ENCODE data around the gene DEGS2.

Gene DEGS2

DNA sequence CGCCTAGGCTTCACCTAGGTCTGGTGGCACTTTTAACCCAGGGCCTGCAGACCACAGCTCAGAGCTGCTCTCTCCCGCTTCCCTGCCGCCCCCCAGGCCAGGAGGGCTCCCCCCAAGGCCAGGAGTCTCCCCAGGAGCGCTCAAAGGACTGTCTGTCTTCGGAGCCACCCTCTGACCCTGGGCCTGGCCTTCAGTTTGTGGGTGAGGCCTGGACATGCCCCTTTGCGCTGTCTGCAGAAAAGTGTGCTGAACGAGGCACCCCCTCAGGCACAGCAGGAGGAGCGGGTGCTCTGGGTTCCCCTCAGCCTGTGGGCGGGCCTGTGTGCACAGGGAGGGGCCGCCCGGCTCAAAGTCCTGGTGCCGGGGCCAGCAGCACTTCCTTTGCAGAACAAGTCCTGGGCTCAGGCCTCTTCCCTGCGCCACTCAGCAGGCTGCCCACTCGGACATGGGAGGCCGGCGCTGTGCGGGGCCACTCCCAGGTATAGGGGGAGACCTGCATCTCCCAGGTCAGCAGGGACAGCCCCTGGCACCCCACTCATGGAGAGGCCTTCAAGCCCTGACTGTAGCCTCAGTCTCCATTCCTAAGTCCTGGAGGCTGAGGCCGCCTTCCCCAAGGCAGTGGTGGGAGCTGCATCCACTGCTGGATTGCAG lies 14.3 kb downstream of the DEGS2 start:
- H3K9ac ChIP-seq (ENCODE audit: low read depth, low read length) = no peak overlapping the region
- no peaks in the 10 kb centered on the region for H3K27me3 ChIP-seq (ENCODE audit: control insufficient read depth, insufficient read depth, low read length)
- no peaks in the 10 kb centered on the region for H3K9me3 ChIP-seq (replicated peaks; ENCODE audit: low read length)
- no peak overlapping the region for H3K4me2 ChIP-seq (ENCODE audit: low read length)
- no peaks in the 10 kb centered on the region for H3K36me3 ChIP-seq (ENCODE audit: insufficient read depth, low read length)
- H3K4me1 ChIP-seq (ENCODE audit: control insufficient read depth, insufficient read depth, low read length) = no peaks in the 10 kb centered on the region
- H3K4me3 ChIP-seq (ENCODE audit: low read length) = no peak overlapping the region

DNA sequence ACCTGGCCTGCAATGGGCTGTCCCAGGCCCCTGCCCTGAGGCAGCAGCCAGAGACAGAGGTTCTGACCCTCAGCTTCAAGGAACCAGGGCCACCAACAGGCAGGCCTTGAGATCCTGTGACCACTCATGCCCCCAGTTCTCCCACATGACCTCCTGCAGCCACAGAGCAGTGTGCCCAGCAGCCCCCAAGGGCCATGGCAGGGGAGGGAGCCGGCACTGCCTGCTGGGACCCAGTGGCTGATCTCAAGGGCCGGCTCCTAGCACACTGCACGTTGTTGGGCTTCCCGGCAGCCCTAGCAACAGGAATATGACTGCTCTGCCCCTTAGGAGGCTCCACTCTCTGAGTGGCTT lies 14.8 kb downstream of the DEGS2 start:
- Histone ChIP-seq H3K36me3 (ENCODE audit: insufficient read depth, low read length) (no peaks in the 10 kb centered on the region), H3K9ac (ENCODE audit: low read depth, low read length) (no peak overlapping the region), H3K27me3 (ENCODE audit: control insufficient read depth, insufficient read depth, low read length) (no peaks in the 10 kb centered on the region), H3K4me1 (ENCODE audit: control insufficient read depth, insufficient read depth, low read length) (no peaks in the 10 kb centered on the region), H3K4me3 (ENCODE audit: low read length) (no peak overlapping the region), H3K9me3 (replicated peaks; ENCODE audit: low read length) (no peaks in the 10 kb centered on the region), H3K4me2 (ENCODE audit: low read length) (no peak overlapping the region)

DNA sequence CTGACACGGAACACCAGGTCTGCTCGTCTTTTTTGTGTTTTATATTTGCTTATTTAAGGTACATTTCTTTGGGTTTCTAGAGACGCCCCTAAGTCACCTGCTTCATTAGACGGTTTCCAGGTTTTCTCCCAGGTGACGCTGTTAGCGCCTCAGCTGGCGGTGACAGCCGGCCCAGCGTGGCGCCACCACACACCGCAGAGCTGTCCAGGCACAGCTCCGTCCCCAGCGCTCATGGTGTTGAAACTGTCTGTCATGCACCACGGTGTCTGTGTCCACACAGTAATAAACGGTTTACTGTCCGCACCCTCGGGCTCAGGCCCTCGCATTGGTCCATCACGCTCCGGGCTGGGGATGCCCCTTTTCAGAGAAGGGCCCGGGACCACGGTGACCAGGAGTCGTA lies 15.5 kb downstream of the DEGS2 start:
- no peaks in the 10 kb centered on the region for H3K36me3 ChIP-seq (ENCODE audit: insufficient read depth, low read length)

DNA sequence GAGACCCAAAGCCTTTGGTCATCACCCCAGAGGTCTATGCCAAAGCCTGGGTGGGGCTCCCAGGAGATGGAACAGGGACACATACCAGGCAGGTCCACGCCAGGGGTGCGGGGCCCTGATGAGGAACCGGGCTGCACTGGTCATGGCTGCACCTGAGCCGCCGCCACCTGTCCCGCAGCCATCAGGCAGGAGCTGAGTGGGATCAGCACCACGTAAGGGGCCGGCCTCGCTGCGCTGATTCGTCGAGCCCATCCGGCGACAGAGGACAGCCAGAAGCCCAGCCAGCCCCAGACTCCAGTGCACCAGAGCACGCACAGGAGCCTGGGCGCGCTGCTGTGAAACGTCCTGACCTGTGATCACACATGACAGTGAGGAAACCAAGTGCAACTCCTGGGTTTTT lies 15.9 kb downstream of the DEGS2 start:
- Histone ChIP-seq H3K27me3 (ENCODE audit: control insufficient read depth, insufficient read depth, low read length) (no peaks in the 10 kb centered on the region), H3K4me1 (ENCODE audit: control insufficient read depth, insufficient read depth, low read length) (no peaks in the 10 kb centered on the region), H3K4me2 (ENCODE audit: low read length) (no peak overlapping the region), H3K36me3 (ENCODE audit: insufficient read depth, low read length) (no peaks in the 10 kb centered on the region), H3K9ac (ENCODE audit: low read depth, low read length) (no peak overlapping the region), H3K4me3 (ENCODE audit: low read length) (no peak overlapping the region), H3K9me3 (replicated peaks; ENCODE audit: low read length) (no peaks in the 10 kb centered on the region)

More for the DNA sequence above, 15.5 kb downstream of the DEGS2 start:
- Histone ChIP-seq H3K9me3 (replicated peaks; ENCODE audit: low read length) (no peaks in the 10 kb centered on the region), H3K9ac (ENCODE audit: low read depth, low read length) (no peak overlapping the region), H3K27me3 (ENCODE audit: control insufficient read depth, insufficient read depth, low read length) (no peaks in the 10 kb centered on the region), H3K4me2 (ENCODE audit: low read length) (no peak overlapping the region), H3K4me1 (ENCODE audit: control insufficient read depth, insufficient read depth, low read length) (no peaks in the 10 kb centered on the region), H3K4me3 (ENCODE audit: low read length) (no peak overlapping the region)

DNA sequence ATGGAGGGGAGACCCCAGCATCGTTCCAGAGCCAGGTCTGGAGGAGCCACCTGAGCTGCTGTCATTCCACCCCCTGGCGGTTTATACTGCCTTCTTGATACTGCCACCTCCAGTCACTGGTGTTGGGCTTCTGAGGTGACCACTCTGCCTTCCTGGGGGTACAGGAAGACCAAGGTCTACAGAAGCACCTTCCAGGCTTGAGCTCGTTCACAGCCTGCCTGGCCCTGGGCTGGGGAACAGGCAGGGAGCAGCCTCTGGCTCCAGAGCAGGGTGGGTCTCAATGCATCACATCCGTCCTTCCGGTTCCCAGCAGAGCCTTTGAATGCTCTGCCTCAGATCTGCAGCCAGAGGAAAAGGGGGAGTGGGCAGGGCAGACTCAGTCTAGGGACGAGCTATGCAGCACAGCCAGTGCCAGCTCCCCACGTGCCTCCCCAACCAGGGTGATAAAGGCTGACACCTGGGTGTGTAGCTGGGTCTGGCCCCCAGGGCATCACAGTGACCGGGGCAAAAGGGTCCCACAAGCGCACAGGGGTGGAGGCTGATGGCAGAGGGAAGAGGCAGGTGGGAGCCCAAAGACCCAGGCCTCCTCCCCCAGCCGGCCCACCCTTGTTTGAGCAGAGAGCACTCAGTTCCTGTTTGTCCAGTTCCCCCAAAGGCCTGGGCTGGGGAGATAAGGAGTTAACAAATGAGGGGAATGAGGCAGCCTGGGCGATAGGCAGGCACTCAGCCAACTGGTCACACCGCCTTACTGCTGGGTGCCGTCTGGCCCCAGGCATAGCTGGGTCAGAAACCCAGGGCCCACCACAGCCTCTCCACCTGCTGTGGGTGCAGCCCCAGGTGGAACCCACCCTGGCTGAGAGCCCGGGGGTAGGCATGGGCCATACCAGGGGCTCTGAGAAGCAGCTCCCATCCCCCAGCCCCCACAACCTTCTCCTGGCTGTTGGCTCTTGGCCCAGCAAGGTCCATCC lies 17.1 kb downstream of the DEGS2 start:
- no peak overlapping the region for H3K9ac ChIP-seq (ENCODE audit: low read depth, low read length)
- H3K4me2 ChIP-seq (ENCODE audit: low read length) = no peak overlapping the region
- H3K27me3 ChIP-seq (ENCODE audit: control insufficient read depth, insufficient read depth, low read length) = no peaks in the 10 kb centered on the region
- H3K9me3 ChIP-seq (replicated peaks; ENCODE audit: low read length) = no peaks in the 10 kb centered on the region
- H3K4me1 ChIP-seq (ENCODE audit: control insufficient read depth, insufficient read depth, low read length) = no peaks in the 10 kb centered on the region
- no peak overlapping the region for H3K4me3 ChIP-seq (ENCODE audit: low read length)
- no peaks in the 10 kb centered on the region for H3K36me3 ChIP-seq (ENCODE audit: insufficient read depth, low read length)

DNA sequence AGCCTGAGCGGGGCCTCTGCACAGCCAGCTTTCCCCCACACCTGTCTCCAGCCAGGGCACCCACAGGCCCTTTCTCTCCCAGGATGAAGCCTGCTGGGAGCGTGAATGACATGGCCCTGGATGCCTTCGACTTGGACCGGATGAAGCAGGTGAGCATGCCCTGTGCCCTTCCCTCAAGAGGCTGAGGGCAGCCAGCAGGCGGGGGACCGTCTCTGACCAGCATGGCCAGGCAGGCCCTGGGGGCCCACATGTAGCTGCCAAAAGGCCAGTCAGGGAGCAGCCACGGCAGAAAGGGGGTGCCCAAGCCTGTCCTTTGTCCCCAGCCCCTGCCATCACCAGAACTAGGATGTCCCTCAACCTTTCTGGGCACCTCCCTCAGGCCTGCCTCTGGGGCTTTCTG lies 18.3 kb downstream of the DEGS2 start:
- H3K36me3 ChIP-seq (ENCODE audit: insufficient read depth, low read length) = no peaks in the 10 kb centered on the region
- no peak overlapping the region for H3K9ac ChIP-seq (ENCODE audit: low read depth, low read length)

DNA sequence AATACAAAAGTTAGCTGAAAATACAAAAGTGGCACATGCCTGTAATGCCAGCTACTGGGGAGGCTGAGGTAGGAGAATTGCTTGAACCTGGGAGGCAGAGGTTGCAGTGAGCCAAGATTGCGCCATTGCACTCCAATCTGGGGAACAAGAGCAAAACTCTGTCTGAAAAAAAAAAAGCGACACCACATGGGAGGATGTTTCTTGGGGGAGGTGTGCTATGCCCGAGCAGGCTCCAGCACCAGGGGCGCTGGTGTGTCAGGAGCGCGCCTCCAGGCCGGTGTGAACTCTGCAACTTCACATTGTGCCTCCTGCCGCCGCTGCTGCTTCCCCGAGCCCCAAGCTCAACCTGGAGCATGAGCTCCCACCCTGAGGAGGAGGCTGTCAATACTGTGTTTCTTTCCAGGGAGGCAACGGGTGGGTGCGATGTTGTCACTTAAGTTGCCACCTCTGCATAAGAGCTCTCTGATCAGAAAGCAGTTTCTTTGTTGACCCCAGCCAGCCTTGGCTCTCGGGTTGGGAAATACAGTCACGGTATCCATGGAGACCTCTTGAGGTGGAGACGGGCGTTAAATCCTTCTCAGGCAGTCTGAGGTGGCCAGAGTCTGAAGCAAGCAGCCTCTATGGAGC lies 18.9 kb downstream of the DEGS2 start:
- Histone ChIP-seq H3K4me2 (ENCODE audit: low read length) (no peak overlapping the region), H3K4me3 (ENCODE audit: low read length) (no peak overlapping the region), H3K27me3 (ENCODE audit: control insufficient read depth, insufficient read depth, low read length) (no peaks in the 10 kb centered on the region), H3K9me3 (replicated peaks; ENCODE audit: low read length) (no peaks in the 10 kb centered on the region), H3K4me1 (ENCODE audit: control insufficient read depth, insufficient read depth, low read length) (no peaks in the 10 kb centered on the region), H3K36me3 (ENCODE audit: insufficient read depth, low read length) (no peaks in the 10 kb centered on the region), H3K9ac (ENCODE audit: low read depth, low read length) (no peak overlapping the region)

More for the DNA sequence above, 18.3 kb downstream of the DEGS2 start:
- no peaks in the 10 kb centered on the region for H3K9me3 ChIP-seq (replicated peaks; ENCODE audit: low read length)
- no peak overlapping the region for H3K4me3 ChIP-seq (ENCODE audit: low read length)
- H3K4me2 ChIP-seq (ENCODE audit: low read length) = no peak overlapping the region
- no peaks in the 10 kb centered on the region for H3K27me3 ChIP-seq (ENCODE audit: control insufficient read depth, insufficient read depth, low read length)
- H3K4me1 ChIP-seq (ENCODE audit: control insufficient read depth, insufficient read depth, low read length) = no peaks in the 10 kb centered on the region

DNA sequence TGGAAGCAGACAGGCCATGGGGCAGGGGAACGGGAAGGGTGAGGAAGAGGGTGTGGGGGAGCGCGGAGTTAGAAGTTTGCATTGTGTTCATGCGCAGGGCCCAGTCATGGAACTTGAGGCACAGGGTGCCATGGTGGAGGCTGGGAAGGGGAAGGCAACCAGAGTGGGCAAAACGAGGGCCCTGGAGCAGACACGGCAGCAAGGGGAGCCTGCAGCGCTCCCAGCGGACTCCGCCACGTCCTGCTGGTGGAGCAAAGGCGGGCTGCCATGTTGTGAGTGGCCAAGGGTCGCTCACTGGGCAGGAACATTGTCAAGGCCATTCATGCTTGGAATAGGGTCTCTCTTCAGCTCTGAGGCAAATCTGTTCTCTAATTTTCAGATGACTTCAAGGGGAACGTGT lies 20.5 kb downstream of the DEGS2 start:
- no peak overlapping the region for H3K9ac ChIP-seq (ENCODE audit: low read depth, low read length)
- no peaks in the 10 kb centered on the region for H3K4me1 ChIP-seq (ENCODE audit: control insufficient read depth, insufficient read depth, low read length)
- no peak overlapping the region for H3K4me2 ChIP-seq (ENCODE audit: low read length)
- H3K9me3 ChIP-seq (replicated peaks; ENCODE audit: low read length) = no peaks in the 10 kb centered on the region
- no peaks in the 10 kb centered on the region for H3K27me3 ChIP-seq (ENCODE audit: control insufficient read depth, insufficient read depth, low read length)
- H3K4me3 ChIP-seq (ENCODE audit: low read length) = no peak overlapping the region
- H3K36me3 ChIP-seq (ENCODE audit: insufficient read depth, low read length) = peaks cover 2% of the 10 kb centered on the region

DNA sequence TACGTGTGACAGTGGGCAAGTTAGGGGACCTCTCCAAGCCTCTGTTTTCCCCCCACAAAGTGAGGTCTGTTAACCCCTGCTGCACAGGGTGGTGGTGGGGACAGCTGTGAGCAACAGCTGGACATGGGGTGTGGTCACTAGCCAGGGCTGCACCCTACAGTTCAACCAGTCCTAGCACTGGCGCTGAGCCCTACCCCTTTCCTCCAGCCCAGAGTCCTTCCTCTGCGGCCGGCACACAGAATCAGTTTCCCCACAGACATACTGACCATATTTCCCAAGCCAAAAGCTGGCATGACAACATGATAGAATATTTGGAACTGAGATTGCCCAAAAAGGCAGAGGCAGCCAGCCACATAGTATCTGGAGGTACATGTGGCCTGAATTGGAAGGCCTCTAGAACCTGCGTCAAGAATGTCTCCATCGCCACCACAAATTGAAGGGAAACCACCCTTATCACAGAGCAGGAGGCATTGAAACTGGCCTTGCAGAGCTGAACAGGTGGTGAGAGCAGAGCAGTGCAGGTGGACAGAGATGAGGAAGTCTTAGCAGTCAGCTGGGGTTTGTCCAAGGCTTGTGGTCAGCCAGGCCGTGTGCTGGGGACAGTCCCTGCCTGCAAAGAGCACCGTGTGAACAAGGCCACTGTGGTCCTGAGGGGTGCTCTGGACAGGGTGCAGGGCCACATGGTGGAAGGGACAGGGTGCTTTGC lies 21.2 kb downstream of the DEGS2 start:
- H3K27me3 ChIP-seq (ENCODE audit: control insufficient read depth, insufficient read depth, low read length) = no peaks in the 10 kb centered on the region
- peaks cover 2% of the 10 kb centered on the region for H3K36me3 ChIP-seq (ENCODE audit: insufficient read depth, low read length)
- H3K4me3 ChIP-seq (ENCODE audit: low read length) = no peak overlapping the region
- peaks cover under 1% of the 10 kb centered on the region for H3K4me1 ChIP-seq (ENCODE audit: control insufficient read depth, insufficient read depth, low read length)
- no peak overlapping the region for H3K4me2 ChIP-seq (ENCODE audit: low read length)
- H3K9ac ChIP-seq (ENCODE audit: low read depth, low read length) = no peak overlapping the region
- H3K9me3 ChIP-seq (replicated peaks; ENCODE audit: low read length) = no peaks in the 10 kb centered on the region

DNA sequence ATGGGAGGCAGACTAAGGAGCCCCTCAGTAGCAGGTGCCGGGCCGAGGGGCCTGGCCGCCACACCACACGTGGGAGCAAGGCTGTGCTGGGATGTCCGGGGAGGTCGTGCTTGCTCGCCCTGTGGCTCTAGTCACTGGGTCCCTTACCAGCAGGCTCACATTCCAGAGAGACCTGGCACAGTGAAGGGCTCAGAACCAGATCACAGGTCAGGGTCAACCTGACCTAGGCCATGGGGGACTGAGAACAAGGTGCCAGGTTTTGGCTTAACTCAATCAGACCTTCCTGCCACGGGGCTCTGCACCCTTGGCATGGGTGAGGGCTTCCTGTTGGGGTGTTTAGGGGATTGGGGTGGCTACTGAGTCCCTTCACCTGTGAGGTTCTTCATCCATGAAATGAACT lies 22.3 kb downstream of the DEGS2 start:
- H3K36me3 ChIP-seq (ENCODE audit: insufficient read depth, low read length) = peaks cover 2% of the 10 kb centered on the region

DNA sequence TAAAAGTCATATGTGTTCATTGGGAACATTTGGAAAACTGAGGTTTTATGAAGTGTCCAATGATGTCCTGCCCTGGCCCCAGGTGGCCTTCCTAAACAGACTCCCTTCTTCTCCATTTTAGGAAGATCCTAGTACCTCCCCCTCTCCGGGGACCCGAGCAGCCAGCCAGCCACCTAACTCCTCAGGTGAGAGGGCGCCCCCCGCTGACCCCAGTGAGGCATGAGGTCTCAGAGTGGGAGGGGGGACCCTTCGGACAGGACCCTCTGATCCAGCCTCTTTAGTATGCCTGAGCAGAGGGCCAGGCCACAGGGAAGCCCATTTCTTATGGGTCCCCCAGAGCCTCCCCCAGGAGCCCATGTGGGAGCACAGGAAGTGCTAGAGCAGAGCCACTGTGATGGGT lies 23.7 kb downstream of the DEGS2 start:
- Histone ChIP-seq H3K9me3 (replicated peaks; ENCODE audit: low read length) (no peaks in the 10 kb centered on the region), H3K4me1 (ENCODE audit: control insufficient read depth, insufficient read depth, low read length) (peaks cover 22% of the 10 kb centered on the region), H3K4me2 (ENCODE audit: low read length) (no peak overlapping the region), H3K36me3 (ENCODE audit: insufficient read depth, low read length) (peaks cover 2% of the 10 kb centered on the region), H3K9ac (ENCODE audit: low read depth, low read length) (no peak overlapping the region), H3K27me3 (ENCODE audit: control insufficient read depth, insufficient read depth, low read length) (no peaks in the 10 kb centered on the region), H3K4me3 (ENCODE audit: low read length) (no peak overlapping the region)

More for the DNA sequence above, 22.3 kb downstream of the DEGS2 start:
- Histone ChIP-seq H3K4me3 (ENCODE audit: low read length) (no peak overlapping the region), H3K9ac (ENCODE audit: low read depth, low read length) (no peak overlapping the region), H3K4me2 (ENCODE audit: low read length) (no peak overlapping the region), H3K4me1 (ENCODE audit: control insufficient read depth, insufficient read depth, low read length) (peaks cover 11% of the 10 kb centered on the region), H3K9me3 (replicated peaks; ENCODE audit: low read length) (no peaks in the 10 kb centered on the region), H3K27me3 (ENCODE audit: control insufficient read depth, insufficient read depth, low read length) (no peaks in the 10 kb centered on the region)

Measured in skeletal muscle satellite cell (primary cell).